Caco-2 (cell line): ENCODE data around the gene C21orf58. TPM values are rescaled to one million over a fixed set of nuclear protein-coding genes. Genes with fewer than 3 reads are reported as not detected.
A peak's percentile ranks its signal among the peaks of the same experiment; 100 is the strongest.

Experiments
- BruUV-seq: library from RNA; stranded (reverse); fragments of 400-500 nt; replicated peaks from 2 replicates; lab custom pipeline; 2021; lab: Mats Ljungman, UMichigan
- CTCF ChIA-PET: fragments of 300-600 bp; sonication (Branson Sonifier 250); formaldehyde crosslinking; loops from one replicate; lab custom pipeline; 2022; ENCODE audit warnings: antibody characterized with exemption; lab: Charles Lee
- POLR2A ChIA-PET: fragments of 300-600 bp; sonication (Branson Sonifier 250); formaldehyde crosslinking; loops from one replicate; lab custom pipeline; 2022; ENCODE audit warnings: antibody characterized with exemption; lab: Charles Lee
- DNase-seq, 2 experiments: peaks; one replicate each; pipeline versions ENCODE4 v3.0.0 to v3.0.0-alpha.2; 2020 to 2022
- H3K27me3 ChIP-seq: replicated peaks from 2 replicates; pipeline ENCODE4 v1.6.0; 2011; ENCODE audit warnings: low read length; ENCODE audit not compliant: control insufficient read depth, insufficient read depth
- H3K36me3 ChIP-seq: 2 replicates; pipeline ENCODE4 v1.5.1; 2011; ENCODE audit warnings: low read length; ENCODE audit not compliant: control insufficient read depth, insufficient read depth
- H3K4me1 ChIP-seq: fragments of 250-450 bp; sonication (Bioruptor Pico); 2 replicates; pipeline ENCODE4 v1.5.1; 2020; ENCODE audit warnings: mild to moderate bottlenecking
- H3K4me3 ChIP-seq: 2 replicates; pipeline ENCODE4 v1.5.1; 2011; ENCODE audit warnings: low read depth, mild to moderate bottlenecking, control low read depth, low read length
- H3K9me3 ChIP-seq: fragments of 250-450 bp; sonication (Bioruptor Pico); 2 replicates; pipeline ENCODE4 v1.5.1; 2020; ENCODE audit warnings: mild to moderate bottlenecking, moderate library complexity
- H3K27ac Mint-ChIP-seq: one replicate; pipeline ENCODE4 v1.8.0; 2022; ENCODE audit warnings: mixed read lengths; ENCODE audit not compliant: unreplicated experiment
- H3K27me3 Mint-ChIP-seq: one replicate; pipeline ENCODE4 v1.8.0; 2022; ENCODE audit warnings: mixed read lengths; ENCODE audit not compliant: insufficient read depth, unreplicated experiment
- H3K36me3 Mint-ChIP-seq: one replicate; pipeline ENCODE4 v1.8.0; 2022; ENCODE audit warnings: mild to moderate bottlenecking, mixed read lengths; ENCODE audit not compliant: insufficient read depth, unreplicated experiment
- H3K4me1 Mint-ChIP-seq: one replicate; pipeline ENCODE4 v1.8.0; 2022; ENCODE audit warnings: low read depth, mixed read lengths; ENCODE audit not compliant: unreplicated experiment
- H3K4me3 Mint-ChIP-seq: one replicate; pipeline ENCODE4 v1.8.0; 2022; ENCODE audit warnings: mild to moderate bottlenecking, moderate library complexity, mixed read lengths; ENCODE audit not compliant: unreplicated experiment
- H3K9me3 Mint-ChIP-seq: one replicate; pipeline ENCODE4 v1.8.0; 2022; ENCODE audit warnings: mixed read lengths; ENCODE audit not compliant: unreplicated experiment
- intact Hi-C: fragments of 100-400 bp; cut with micrococcal nuclease; formaldehyde crosslinking; loops from one replicate; pipeline ENCODE4 v1.10.0; 2022; ENCODE audit not compliant: unreplicated experiment
- total RNA-seq: library from RNA; stranded (reverse); gene quantifications from 2 replicates; pipeline ENCODE4 v1.2.3, GENCODE V29; 2022
- TF ChIP-seq, protein P1 (sequence below), 2 experiments: fragments of 200-600 bp in 1 of 2; IDR thresholded peaks; 1 replicate in 1 of 2; 2 replicates in 1 of 2; pipeline versions ENCODE4 v1.5.1 to v1.8.0; 2011 to 2022; ENCODE audit warnings: antibody characterized with exemption in 1 of 2, control low read depth in 1 of 2, inconsistent platforms in 1 of 2, low read depth in 1 of 2, low read length in 1 of 2, mild to moderate bottlenecking in 1 of 2, moderate library complexity in 1 of 2; ENCODE audit not compliant: insufficient read depth in 1 of 2, severe bottlenecking in 1 of 2, unreplicated experiment in 1 of 2

C21orf58 gene
- total RNA-seq, 1 experiment from 2014 or later = 17.7 TPM

DNA sequence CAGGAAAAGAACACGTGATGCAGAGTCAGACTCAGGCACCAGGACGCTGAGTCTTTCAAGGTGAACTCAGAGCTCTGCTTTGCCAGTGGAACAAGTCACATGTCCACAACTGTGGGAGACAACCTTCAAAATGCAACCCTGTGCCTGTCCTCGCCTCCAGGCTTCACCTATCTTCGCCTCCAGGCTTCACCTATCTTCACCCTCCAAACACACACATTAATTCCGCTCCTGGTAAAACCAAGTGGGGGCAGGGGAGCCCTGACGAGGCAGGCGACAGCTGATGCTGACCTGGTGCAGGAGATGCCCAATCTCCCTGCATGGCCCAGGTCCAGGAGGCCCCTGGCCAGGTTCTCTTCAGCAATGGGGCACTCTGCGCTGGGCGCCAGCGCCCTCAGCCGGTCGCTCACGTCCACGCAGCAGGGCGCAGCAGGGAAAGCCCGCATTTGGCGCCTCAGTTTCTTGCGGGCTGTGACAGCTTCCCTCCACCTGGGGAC, 67.1 kb downstream of the C21orf58 start:
- Mint-ChIP-seq H3K36me3 (peaks cover 94% of the 10 kb centered on the region), H3K4me1 (no peaks in the 10 kb centered on the region), H3K4me3 (no peak overlapping the region), H3K27ac (no peak overlapping the region), H3K9me3 (no peaks in the 10 kb centered on the region), H3K27me3 (no peaks in the 10 kb centered on the region)
- CTCF ChIA-PET = no interaction called here
- no peak for DNase-seq
- intact Hi-C loops = no loop called here
- Histone ChIP-seq H3K4me1 (no peaks in the 10 kb centered on the region), H3K4me3 (no peak overlapping the region), H3K27me3 (no peaks in the 10 kb centered on the region), H3K9me3 (no peaks in the 10 kb centered on the region), H3K36me3 (peaks cover 3% of the 10 kb centered on the region)
- TF ChIP-seq, protein P1, sequence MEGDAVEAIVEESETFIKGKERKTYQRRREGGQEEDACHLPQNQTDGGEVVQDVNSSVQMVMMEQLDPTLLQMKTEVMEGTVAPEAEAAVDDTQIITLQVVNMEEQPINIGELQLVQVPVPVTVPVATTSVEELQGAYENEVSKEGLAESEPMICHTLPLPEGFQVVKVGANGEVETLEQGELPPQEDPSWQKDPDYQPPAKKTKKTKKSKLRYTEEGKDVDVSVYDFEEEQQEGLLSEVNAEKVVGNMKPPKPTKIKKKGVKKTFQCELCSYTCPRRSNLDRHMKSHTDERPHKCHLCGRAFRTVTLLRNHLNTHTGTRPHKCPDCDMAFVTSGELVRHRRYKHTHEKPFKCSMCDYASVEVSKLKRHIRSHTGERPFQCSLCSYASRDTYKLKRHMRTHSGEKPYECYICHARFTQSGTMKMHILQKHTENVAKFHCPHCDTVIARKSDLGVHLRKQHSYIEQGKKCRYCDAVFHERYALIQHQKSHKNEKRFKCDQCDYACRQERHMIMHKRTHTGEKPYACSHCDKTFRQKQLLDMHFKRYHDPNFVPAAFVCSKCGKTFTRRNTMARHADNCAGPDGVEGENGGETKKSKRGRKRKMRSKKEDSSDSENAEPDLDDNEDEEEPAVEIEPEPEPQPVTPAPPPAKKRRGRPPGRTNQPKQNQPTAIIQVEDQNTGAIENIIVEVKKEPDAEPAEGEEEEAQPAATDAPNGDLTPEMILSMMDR (IDR thresholded peaks at IDR 0.05; ENCODE audit: insufficient read depth in 1 of 2, low read depth in 1 of 2, low read length in 1 of 2, severe bottlenecking in 1 of 2, unreplicated experiment in 1 of 2) = no peak
- no TSS peak for BruUV-seq
- POLR2A ChIA-PET = no interaction called here

DNA sequence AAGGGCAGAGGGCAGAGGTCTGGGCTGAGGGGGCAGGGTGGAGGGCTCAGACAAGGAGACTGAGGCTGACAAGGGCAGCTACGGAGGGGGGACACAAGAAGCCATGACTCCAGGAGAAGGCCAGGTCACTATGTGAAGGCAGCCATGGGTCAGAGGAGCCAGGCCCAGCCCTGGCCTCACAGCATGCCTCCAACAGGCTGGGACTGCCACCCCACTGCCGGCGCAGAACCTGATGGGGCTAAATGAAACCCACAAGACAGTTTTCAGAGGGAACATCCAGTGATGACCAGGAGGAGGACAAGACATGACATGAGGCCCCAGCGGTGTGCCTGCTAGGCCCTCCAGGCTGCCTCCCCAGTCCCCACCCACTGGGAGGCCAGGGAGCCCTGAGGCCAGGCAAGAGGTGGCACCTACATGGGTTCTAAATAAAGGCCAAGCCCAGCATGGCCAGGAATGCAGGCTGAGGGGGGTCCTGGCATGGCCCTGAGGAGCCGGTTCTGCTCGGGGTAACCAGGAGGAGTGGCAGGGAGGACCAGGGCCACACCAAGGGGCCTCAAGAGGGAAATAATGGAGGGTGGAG, 67.8 kb downstream of the C21orf58 start:
- Mint-ChIP-seq H3K9me3 (no peaks in the 10 kb centered on the region), H3K4me1 (no peaks in the 10 kb centered on the region), H3K27me3 (no peaks in the 10 kb centered on the region), H3K27ac (no peak overlapping the region), H3K36me3 (peaks cover 94% of the 10 kb centered on the region), H3K4me3 (no peak overlapping the region)
- TF ChIP-seq, protein P1 (IDR thresholded peaks at IDR 0.05; ENCODE audit: insufficient read depth in 1 of 2, low read depth in 1 of 2, low read length in 1 of 2, severe bottlenecking in 1 of 2, unreplicated experiment in 1 of 2) = no peak
- CTCF ChIA-PET = no interaction called here
- Histone ChIP-seq H3K9me3 (no peaks in the 10 kb centered on the region), H3K4me1 (no peaks in the 10 kb centered on the region), H3K36me3 (peaks cover 3% of the 10 kb centered on the region), H3K27me3 (no peaks in the 10 kb centered on the region), H3K4me3 (no peak overlapping the region)
- no TSS peak for BruUV-seq
- DNase-seq = no peak
- intact Hi-C loops = no loop called here
- POLR2A ChIA-PET = no interaction called here

DNA sequence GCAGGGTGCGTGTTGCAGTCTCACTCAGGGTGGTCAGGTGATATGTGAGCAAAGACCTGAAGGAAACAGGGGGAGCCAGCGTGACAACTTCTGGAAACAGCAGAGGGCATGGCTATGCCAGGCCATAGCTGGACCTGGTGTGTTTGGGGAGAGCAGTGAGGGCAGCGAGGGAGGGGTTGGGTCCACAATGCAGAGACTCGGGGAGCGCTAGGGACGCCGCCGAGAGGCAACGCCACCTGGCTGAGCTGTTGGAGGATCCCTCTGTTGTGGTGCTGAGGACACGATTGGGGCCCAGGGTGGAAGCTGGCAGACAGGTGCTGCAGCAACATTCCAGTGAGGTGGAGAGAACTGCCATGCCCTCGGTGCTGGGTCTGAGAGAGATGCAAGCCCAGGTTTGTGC, 68.5 kb downstream of the C21orf58 start:
- Mint-ChIP-seq H3K4me1 (no peaks in the 10 kb centered on the region), H3K27ac (peak overlapping the region; percentile 43), H3K27me3 (no peaks in the 10 kb centered on the region), H3K9me3 (no peaks in the 10 kb centered on the region), H3K36me3 (peaks cover 94% of the 10 kb centered on the region), H3K4me3 (no peak overlapping the region)
- Histone ChIP-seq H3K36me3 (peaks cover 3% of the 10 kb centered on the region), H3K27me3 (no peaks in the 10 kb centered on the region), H3K9me3 (no peaks in the 10 kb centered on the region), H3K4me1 (no peaks in the 10 kb centered on the region), H3K4me3 (no peak overlapping the region)
- CTCF ChIA-PET = no interaction called here
- POLR2A ChIA-PET = no interaction called here
- BruUV-seq = no TSS peak
- intact Hi-C loops = no loop called here
- DNase-seq = no peak
- TF ChIP-seq, protein P1 (IDR thresholded peaks at IDR 0.05; ENCODE audit: insufficient read depth in 1 of 2, low read depth in 1 of 2, low read length in 1 of 2, severe bottlenecking in 1 of 2, unreplicated experiment in 1 of 2) = no peak
